Fibroblast of villous mesenchyme (primary cell): ENCODE measurements around the gene DERL3. TPM values are rescaled to one million over a fixed set of nuclear protein-coding genes. Genes with fewer than 3 reads are reported as not detected.

Source experiments
- DNase-seq: peaks from one replicate; pipeline ENCODE4 v3.0.0-alpha.2; 2010; ENCODE audit warnings: low read depth
- H3K4me3 ChIP-seq: 2 replicates; pipeline ENCODE4 v1.5.1; 2011; ENCODE audit warnings: low read depth, mild to moderate bottlenecking, low read length
- total RNA-seq: library from RNA; depleted of rRNA; stranded (reverse); fragments of >200 nt; gene quantifications from 2 replicates; pipeline ENCODE4 v1.2.3, GENCODE V29; 2012
- TF ChIP-seq, protein P1 (sequence below): IDR thresholded peaks from 2 replicates; pipeline ENCODE4 v1.5.1; 2012; ENCODE audit warnings: low read depth, mild to moderate bottlenecking, low read length; ENCODE audit not compliant: insufficient read depth

DERL3 gene
- total RNA-seq, 1 donor: 0.86 TPM

DNA sequence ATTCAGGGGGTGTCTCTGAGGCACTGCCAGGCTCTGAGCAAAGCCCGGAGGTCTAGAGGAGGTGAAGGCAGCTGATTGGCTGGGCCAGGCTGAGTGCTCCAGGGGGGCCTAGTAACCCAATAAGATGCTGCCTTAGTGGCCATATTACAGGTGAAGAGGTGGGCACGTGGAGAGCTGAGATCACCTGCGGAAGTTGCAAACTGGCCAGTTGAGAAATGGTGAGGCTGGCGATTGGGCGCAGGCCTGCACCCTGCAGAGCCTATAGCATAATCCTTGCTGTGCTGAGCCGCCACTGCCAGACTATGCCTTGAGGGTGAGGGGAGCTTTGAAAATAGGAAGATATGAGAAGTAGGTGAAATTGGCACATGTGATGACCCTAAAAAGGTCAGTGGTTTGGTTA, 21.7 kb downstream of the DERL3 start:
- TF ChIP-seq, protein P1, sequence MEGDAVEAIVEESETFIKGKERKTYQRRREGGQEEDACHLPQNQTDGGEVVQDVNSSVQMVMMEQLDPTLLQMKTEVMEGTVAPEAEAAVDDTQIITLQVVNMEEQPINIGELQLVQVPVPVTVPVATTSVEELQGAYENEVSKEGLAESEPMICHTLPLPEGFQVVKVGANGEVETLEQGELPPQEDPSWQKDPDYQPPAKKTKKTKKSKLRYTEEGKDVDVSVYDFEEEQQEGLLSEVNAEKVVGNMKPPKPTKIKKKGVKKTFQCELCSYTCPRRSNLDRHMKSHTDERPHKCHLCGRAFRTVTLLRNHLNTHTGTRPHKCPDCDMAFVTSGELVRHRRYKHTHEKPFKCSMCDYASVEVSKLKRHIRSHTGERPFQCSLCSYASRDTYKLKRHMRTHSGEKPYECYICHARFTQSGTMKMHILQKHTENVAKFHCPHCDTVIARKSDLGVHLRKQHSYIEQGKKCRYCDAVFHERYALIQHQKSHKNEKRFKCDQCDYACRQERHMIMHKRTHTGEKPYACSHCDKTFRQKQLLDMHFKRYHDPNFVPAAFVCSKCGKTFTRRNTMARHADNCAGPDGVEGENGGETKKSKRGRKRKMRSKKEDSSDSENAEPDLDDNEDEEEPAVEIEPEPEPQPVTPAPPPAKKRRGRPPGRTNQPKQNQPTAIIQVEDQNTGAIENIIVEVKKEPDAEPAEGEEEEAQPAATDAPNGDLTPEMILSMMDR: no peak
- DNase-seq: no peak

DNA sequence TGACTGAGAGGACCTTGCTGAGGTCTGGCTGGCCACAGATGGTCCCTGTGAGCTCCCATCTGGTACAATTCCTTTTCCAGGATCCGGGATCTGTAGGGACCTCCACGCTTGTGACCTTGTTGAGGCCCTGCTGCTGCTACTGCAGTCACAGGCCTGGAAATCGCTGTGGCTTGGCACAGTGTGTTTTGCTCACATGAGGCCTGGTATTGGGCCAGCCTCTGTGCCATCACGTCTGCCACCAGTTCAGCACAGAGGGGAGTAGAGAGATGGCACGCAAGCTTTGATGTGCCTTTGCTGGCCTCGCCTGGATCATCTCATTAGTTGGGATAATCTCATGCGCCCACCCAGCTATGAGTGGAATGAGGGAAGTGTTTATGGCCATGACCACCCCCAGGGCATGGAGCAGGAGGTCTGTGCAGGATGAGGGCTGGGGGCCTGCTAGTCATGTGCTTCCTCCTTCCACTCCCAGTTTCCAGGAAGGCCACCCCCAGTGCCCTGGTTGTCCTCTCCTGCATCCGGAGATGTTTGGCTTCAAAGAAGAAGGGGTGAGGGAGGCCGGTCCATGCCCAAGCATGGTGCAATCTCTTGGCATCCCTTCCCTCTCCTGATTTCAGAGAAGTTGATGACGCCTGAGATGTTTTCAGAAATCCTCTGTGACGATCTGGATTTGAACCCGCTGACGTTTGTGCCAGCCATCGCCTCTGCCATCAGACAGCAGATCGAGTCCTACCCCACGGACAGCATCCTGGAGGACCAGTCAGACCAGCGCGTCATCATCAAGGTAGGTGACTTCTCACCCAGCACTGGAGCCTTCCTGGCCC, 22.4 kb downstream of the DERL3 start:
- DNase-seq: no peak
- TF ChIP-seq, protein P1: no peak
- H3K4me3 ChIP-seq: no peak overlapping the region

More for the DNA sequence above, 21.7 kb downstream of the DERL3 start:
- no peak overlapping the region for H3K4me3 ChIP-seq

DNA sequence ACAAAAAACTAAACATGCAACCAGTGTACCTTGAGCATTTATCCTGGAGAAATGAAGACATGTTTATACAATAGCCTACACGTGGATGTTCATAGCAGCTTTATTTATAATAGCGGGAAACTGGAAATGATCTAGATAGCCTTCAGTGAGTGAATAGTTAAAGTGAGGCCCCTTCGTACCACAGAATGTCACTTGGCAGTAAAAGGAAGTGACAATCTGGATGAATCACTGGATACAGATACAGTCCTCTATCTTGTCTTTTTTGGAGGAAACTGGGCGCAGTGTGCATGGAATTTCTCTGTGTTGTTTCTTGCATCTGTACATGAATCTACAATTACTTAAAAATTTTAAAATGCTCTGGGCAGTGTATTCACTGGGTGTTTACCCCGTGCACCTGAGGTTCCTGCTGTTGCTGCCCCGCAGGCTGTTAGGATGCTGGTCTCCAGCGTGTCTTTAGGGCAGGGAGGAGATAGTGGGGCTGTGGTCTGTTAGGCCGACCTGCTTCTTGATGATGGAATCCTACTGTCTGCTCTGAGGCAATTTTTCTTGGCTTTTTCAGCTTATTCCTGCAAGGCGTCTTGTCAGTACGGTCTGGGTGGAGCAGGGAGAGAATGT, 23.2 kb downstream of the DERL3 start:
- H3K4me3 ChIP-seq: no peak overlapping the region
- TF ChIP-seq, protein P1: no peak
- DNase-seq: no peak

DNA sequence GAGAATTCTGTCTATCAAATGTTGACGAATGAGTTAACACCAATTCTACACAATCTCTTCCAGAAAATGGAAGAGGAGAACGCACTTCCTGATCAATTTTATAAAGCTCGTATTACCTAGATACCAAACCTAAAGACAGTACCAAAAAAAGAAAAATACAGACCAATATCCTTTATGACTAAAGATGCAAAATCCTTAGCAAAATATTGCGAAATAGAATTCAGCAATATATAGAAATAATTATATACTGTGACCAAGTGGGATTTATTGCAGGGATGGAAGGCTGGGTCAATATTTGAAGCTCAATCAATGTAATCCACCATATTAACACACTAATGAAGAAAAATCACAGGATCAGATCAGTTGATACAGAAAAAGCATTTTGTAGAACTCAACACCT, 26.4 kb downstream of the DERL3 start:
- H3K4me3 ChIP-seq: no peak overlapping the region
- no peak for DNase-seq
- TF ChIP-seq, protein P1: no peak

DNA sequence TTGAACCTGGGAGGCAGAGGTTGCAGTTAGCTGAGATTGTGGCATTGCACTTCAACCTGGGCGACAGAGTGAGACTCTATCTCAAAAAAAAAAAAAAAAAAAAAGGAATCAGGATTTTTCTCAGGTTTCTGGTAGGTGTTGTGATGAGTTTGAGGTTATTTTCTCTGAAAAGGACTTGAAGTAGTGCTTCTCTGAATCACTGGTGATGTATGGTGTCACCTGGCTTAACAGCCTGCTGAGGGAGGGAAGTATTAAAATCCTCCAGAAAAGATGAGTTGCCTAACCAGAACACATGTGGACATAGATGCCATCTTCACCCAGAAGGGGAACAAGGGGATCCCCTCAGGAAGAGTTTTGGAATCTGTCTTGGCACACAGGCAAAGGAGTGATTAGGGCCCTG, 32.0 kb downstream of the DERL3 start:
- TF ChIP-seq, protein P1: no peak
- H3K4me3 ChIP-seq: no peak overlapping the region
- no peak for DNase-seq

DNA sequence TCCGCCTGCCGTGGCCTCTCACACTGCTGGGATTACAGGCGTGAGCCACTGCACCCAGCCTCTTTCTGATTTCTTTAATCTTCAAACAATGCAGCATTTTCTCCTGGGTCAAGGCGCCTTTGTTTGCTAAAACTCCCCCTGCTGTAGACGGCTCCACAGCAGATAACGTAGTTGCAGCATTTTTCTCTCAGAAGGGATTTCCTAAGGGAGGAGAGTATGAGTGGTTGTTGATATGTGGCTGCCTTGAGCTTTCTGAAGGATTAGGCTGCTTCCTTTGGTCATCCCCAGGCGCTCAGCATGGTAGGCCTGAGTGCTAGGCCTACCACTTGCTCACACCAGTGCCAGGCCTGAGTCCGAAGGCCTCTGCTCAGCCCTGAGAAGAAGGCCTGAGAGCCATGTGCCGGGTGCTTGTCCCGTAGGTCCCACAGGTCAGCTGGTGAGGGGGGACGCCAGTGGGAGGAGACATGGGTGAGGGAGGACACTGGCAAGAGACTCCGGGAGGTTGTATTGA, 34.0 kb downstream of the DERL3 start:
- no peak overlapping the region for H3K4me3 ChIP-seq
- TF ChIP-seq, protein P1: peak; percentile 29
- DNase-seq: peak; percentile 87
